HEK293 (cell line): ENCODE measurements around the gene HIRA.

ENCODE experiments used
- CTCF ChIP-seq: fragments of 450-650 bp; formaldehyde crosslinking; IDR thresholded peaks from 2 replicates; pipeline ENCODE4 v1.5.1; 2016; ENCODE audit warnings: missing biosample characterization, missing genetic modification characterization
- OSR2 ChIP-seq: fragments of 450-650 bp; formaldehyde crosslinking; IDR thresholded peaks from 2 replicates; pipeline ENCODE4 v1.5.1; 2016; ENCODE audit warnings: missing biosample characterization, missing genetic modification characterization
- PATZ1 ChIP-seq: fragments of 450-650 bp; formaldehyde crosslinking; IDR thresholded peaks from 2 replicates; pipeline ENCODE4 v1.5.1; 2016; ENCODE audit warnings: missing biosample characterization, missing genetic modification characterization
- PRDM10 ChIP-seq: fragments of 450-650 bp; formaldehyde crosslinking; IDR thresholded peaks from 2 replicates; pipeline ENCODE4 v1.5.1; 2016; ENCODE audit warnings: missing biosample characterization, missing genetic modification characterization
- SP7 ChIP-seq: fragments of 450-650 bp; formaldehyde crosslinking; IDR thresholded peaks from 2 replicates; pipeline ENCODE4 v1.5.1; 2016; ENCODE audit warnings: missing biosample characterization, missing genetic modification characterization
- YY1 ChIP-seq: fragments of 450-650 bp; formaldehyde crosslinking; IDR thresholded peaks from 2 replicates; pipeline ENCODE4 v1.5.1; 2018; ENCODE audit warnings: missing biosample characterization, missing genetic modification characterization
- ZNF140 ChIP-seq: fragments of 450-650 bp; formaldehyde crosslinking; IDR thresholded peaks from 2 replicates; pipeline ENCODE4 v1.5.1; 2016; ENCODE audit warnings: missing biosample characterization, missing genetic modification characterization
- ZNF202 ChIP-seq: fragments of 450-650 bp; formaldehyde crosslinking; IDR thresholded peaks from 2 replicates; pipeline ENCODE4 v1.5.1; 2016; ENCODE audit warnings: missing biosample characterization, missing genetic modification characterization, borderline replicate concordance
- ZNF239 ChIP-seq: fragments of 450-650 bp; formaldehyde crosslinking; IDR thresholded peaks from 2 replicates; pipeline ENCODE4 v1.5.1; 2016; ENCODE audit warnings: missing biosample characterization, missing genetic modification characterization
- ZNF501 ChIP-seq: fragments of 450-650 bp; formaldehyde crosslinking; IDR thresholded peaks from 2 replicates; pipeline ENCODE4 v1.5.1; 2016; ENCODE audit warnings: missing biosample characterization, missing genetic modification characterization
- ZNF544 ChIP-seq: fragments of 450-650 bp; formaldehyde crosslinking; IDR thresholded peaks from 2 replicates; pipeline ENCODE4 v1.5.0; 2017; ENCODE audit warnings: missing biosample characterization, missing genetic modification characterization
- ZNF76 ChIP-seq: fragments of 450-650 bp; formaldehyde crosslinking; IDR thresholded peaks from 2 replicates; pipeline ENCODE4; 2016; ENCODE audit warnings: low read depth, missing biosample characterization, missing genetic modification characterization, borderline replicate concordance
- ZSCAN18 ChIP-seq: fragments of 450-650 bp; formaldehyde crosslinking; IDR thresholded peaks from 2 replicates; pipeline ENCODE4 v1.5.1; 2016; ENCODE audit warnings: missing biosample characterization, missing genetic modification characterization

GRCh38 chr22:19406281-19406811 is 25.2 kb downstream of the HIRA start:
- no peak for TF ChIP-seq CTCF (tag by site-specific recombination)
- TF ChIP-seq ZNF544 (tag by site-specific recombination) = no peak
- no peak for TF ChIP-seq SP7 (tag by site-specific recombination)
- TF ChIP-seq PRDM10 (tag by site-specific recombination) = no peak
- no peak for TF ChIP-seq ZNF202 (tag by site-specific recombination)
- no peak for TF ChIP-seq ZNF76
- TF ChIP-seq ZSCAN18 (tag by site-specific recombination) = no peak
- TF ChIP-seq PATZ1 (tag by site-specific recombination) = no peak
- no peak for TF ChIP-seq OSR2
- TF ChIP-seq ZNF140 (tag by site-specific recombination) = no peak
- TF ChIP-seq ZNF501 (tag by site-specific recombination) = no peak
- no peak for TF ChIP-seq ZNF239 (tag by site-specific recombination)
- no peak for TF ChIP-seq YY1 (tag by site-specific recombination)
